Natural killer cell (primary cell): ENCODE data around the gene GTF3C1. TPM values are rescaled to one million over a fixed set of nuclear protein-coding genes. Genes with fewer than 3 reads are reported as not detected.

Source experiments
- ATAC-seq, 3 donors: fragments of 150-1000 bp in 2 of 3; fragments of 200-7000 bp in 1 of 3; cut with Tn5 transposase; 1 replicate in 1 of 3; 2 replicates in 2 of 3; pipeline ENCODE4 v1.10.0; 2021; ENCODE audit warnings: mild to moderate bottlenecking in 2 of 3, moderate library complexity in 2 of 3
- DNase-seq, 2 donors: peaks; one replicate each; pipeline versions ENCODE4 v3.0.0 to v3.0.0-alpha.2; 2013 to 2021; ENCODE audit warnings: mixed read lengths in 1 of 2
- H3K27ac ChIP-seq: one replicate; pipeline ENCODE4 v1.5.1; 2013; ENCODE audit warnings: mild to moderate bottlenecking, low read length
- H3K27me3 ChIP-seq: one replicate; pipeline ENCODE4 v1.6.1; 2013; ENCODE audit warnings: low read length; ENCODE audit not compliant: control insufficient read depth, insufficient read depth
- H3K36me3 ChIP-seq: one replicate; pipeline ENCODE4 v1.6.1; 2013; ENCODE audit warnings: low read length; ENCODE audit not compliant: control insufficient read depth, insufficient read depth
- H3K4me1 ChIP-seq: one replicate; pipeline ENCODE4 v1.6.1; 2013; ENCODE audit warnings: low read length; ENCODE audit not compliant: control insufficient read depth, insufficient read depth
- H3K4me3 ChIP-seq: one replicate; pipeline ENCODE4 v1.5.1; 2013; ENCODE audit warnings: low read length
- H3K9me3 ChIP-seq: one replicate; pipeline ENCODE4 v1.6.1; 2013; ENCODE audit warnings: low read length; ENCODE audit not compliant: control insufficient read depth, insufficient read depth
- H3K27ac Mint-ChIP-seq, 2 donors: one replicate each; pipeline ENCODE4 v1.8.0; 2022; ENCODE audit warnings: mild to moderate bottlenecking in 2 of 2, mixed read lengths in 2 of 2, moderate library complexity in 1 of 2
- H3K27me3 Mint-ChIP-seq, 2 donors: one replicate each; pipeline ENCODE4 v1.8.0; 2022; ENCODE audit warnings: low read depth in 2 of 2, mixed read lengths in 2 of 2
- H3K36me3 Mint-ChIP-seq: one replicate; pipeline ENCODE4 v1.8.0; 2022; ENCODE audit warnings: mixed read lengths
- H3K4me1 Mint-ChIP-seq, 2 donors: one replicate each; pipeline ENCODE4 v1.8.0; 2022; ENCODE audit warnings: mixed read lengths in 2 of 2
- H3K4me3 Mint-ChIP-seq: one replicate; pipeline ENCODE4 v1.8.0; 2022; ENCODE audit warnings: mild to moderate bottlenecking, moderate library complexity, mixed read lengths
- H3K9me3 Mint-ChIP-seq, 2 donors: one replicate each; pipeline ENCODE4 v1.8.0; 2022; ENCODE audit warnings: mixed read lengths in 2 of 2
- WGBS: methylation state at CpG from one replicate; pipeline ENCODE4 v1.1.7; 2013; ENCODE audit warnings: missing lambda C conversion rate; ENCODE audit not compliant: insufficient coverage; 5-methylcytosine and 5-hydroxymethylcytosine counted together
- intact Hi-C: fragments of 100-400 bp; cut with micrococcal nuclease; formaldehyde crosslinking; loops from one replicate; pipeline ENCODE4 v1.14.2; 2022
- total RNA-seq, 4 donors: library from RNA; stranded (reverse); fragments of 120-200 nt in 1 of 4; gene quantifications; one replicate each; pipeline versions ENCODE4 v1.2.3 to v1.2.4, GENCODE V29; 2013 to 2022
- TF ChIP-seq, protein P1 (sequence below): fragments of 200-600 bp; IDR thresholded peaks from one replicate; pipeline ENCODE4 v1.8.0; 2022; ENCODE audit warnings: antibody characterized with exemption

Gene GTF3C1, protein sequence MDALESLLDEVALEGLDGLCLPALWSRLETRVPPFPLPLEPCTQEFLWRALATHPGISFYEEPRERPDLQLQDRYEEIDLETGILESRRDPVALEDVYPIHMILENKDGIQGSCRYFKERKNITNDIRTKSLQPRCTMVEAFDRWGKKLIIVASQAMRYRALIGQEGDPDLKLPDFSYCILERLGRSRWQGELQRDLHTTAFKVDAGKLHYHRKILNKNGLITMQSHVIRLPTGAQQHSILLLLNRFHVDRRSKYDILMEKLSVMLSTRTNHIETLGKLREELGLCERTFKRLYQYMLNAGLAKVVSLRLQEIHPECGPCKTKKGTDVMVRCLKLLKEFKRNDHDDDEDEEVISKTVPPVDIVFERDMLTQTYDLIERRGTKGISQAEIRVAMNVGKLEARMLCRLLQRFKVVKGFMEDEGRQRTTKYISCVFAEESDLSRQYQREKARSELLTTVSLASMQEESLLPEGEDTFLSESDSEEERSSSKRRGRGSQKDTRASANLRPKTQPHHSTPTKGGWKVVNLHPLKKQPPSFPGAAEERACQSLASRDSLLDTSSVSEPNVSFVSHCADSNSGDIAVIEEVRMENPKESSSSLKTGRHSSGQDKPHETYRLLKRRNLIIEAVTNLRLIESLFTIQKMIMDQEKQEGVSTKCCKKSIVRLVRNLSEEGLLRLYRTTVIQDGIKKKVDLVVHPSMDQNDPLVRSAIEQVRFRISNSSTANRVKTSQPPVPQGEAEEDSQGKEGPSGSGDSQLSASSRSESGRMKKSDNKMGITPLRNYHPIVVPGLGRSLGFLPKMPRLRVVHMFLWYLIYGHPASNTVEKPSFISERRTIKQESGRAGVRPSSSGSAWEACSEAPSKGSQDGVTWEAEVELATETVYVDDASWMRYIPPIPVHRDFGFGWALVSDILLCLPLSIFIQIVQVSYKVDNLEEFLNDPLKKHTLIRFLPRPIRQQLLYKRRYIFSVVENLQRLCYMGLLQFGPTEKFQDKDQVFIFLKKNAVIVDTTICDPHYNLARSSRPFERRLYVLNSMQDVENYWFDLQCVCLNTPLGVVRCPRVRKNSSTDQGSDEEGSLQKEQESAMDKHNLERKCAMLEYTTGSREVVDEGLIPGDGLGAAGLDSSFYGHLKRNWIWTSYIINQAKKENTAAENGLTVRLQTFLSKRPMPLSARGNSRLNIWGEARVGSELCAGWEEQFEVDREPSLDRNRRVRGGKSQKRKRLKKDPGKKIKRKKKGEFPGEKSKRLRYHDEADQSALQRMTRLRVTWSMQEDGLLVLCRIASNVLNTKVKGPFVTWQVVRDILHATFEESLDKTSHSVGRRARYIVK (N-terminal part only)
- total RNA-seq = 100 to 1,000 TPM; 111 to 160 (median 125) TPM
- total RNA-seq (2013) = 72.4 TPM

DNA sequence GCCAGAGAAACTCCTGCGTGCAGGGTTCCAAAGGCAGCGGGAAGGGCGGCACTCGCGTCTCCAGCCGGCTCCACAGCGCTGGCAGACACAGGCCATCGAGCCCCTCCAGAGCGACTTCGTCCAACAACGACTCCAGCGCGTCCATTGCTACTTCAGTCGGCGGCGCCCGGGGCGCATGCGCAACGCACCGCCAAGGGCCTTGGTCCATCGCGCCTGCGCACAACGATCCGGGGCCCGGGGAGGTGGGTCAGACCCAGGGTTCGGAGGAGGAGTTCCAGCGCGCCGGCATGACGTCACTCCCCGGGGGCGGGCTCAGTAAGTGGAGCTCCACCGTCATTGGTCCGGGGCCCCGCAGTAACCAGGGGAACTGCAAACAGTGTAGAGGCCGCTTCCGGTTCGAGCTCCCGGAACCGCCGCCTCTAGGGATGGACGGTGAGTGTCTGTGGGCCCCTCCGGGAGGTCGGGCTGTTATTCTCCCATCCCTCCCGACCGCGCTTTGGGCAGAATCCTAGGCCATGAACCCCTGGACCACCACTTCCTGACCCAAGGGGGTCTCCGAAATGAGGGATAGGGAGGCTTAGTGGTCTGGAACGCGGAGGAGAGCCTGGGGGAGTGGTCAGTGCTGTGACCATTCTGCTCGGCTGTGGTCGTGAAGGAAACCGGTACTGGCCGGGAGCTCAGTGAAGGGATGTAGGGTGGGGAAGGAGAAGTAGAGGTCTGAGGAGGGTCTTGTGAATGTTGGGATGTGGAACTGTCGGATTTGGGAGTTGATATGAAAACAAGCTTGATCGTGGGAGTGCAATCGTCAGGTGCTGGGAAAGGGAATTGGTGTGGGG, at the start of gene GTF3C1, which contains the start of gene KATNIP:
GTF3C1 (minus strand) TSS at position 168 of the 836 bp plus-strand sequence; CDS start at position 145, 23 bp downstream.
KATNIP (plus strand) TSS at position 399 of the 836 bp plus-strand sequence; CDS start at position 426, 27 bp downstream.
- Mint-ChIP-seq H3K4me1 (peaks cover 49 to 51% of the 10 kb centered on the region in 2 donors), H3K27ac (peak within 1 kb of the TSS; percentile 99 to 100)
- ATAC-seq = peak; percentile 98 to 100 (median 99)

DNA sequence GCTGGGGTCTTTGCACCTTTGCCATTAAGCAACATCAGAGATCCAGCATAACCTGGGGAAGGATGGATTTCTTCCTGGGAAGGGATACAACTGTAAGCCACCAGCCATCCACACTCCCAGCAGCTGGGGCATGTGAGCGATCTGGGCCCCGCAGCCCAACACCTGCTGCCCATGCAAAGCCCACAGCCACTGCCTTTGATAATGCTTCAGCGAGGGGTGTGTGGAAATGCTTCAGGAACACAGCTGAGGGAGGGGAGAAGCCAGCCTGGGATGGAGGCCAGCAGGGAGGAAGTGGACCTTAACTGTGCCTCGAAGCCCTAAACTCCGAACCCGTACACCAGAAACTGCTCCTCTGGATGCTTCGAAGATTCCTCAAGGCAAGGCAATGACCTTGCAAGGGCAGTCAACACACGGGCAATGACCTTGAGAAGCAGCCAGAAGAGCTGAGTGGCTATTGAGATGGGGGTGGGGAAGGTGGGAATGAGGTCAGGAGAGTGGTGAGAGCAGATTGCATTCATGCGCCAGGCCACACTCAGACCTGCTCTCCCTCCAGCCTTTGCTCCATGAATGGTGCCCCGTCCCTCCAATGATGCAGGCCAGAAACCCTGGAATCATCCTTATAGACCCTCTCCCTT, 49.3 kb upstream of the GTF3C1 start:
- H3K4me1 ChIP-seq = no peaks in the 10 kb centered on the region
- TF ChIP-seq, protein P1, sequence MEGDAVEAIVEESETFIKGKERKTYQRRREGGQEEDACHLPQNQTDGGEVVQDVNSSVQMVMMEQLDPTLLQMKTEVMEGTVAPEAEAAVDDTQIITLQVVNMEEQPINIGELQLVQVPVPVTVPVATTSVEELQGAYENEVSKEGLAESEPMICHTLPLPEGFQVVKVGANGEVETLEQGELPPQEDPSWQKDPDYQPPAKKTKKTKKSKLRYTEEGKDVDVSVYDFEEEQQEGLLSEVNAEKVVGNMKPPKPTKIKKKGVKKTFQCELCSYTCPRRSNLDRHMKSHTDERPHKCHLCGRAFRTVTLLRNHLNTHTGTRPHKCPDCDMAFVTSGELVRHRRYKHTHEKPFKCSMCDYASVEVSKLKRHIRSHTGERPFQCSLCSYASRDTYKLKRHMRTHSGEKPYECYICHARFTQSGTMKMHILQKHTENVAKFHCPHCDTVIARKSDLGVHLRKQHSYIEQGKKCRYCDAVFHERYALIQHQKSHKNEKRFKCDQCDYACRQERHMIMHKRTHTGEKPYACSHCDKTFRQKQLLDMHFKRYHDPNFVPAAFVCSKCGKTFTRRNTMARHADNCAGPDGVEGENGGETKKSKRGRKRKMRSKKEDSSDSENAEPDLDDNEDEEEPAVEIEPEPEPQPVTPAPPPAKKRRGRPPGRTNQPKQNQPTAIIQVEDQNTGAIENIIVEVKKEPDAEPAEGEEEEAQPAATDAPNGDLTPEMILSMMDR = no peak
- 93% methylated on average over 9 of the region's 10 CpGs for WGBS
- no peaks in the 10 kb centered on the region for H3K27me3 ChIP-seq
- no peak overlapping the region for H3K27ac ChIP-seq
- Mint-ChIP-seq H3K27ac (no peak overlapping the region), H3K4me1 (no peaks in the 10 kb centered on the region), H3K4me3 (no peak overlapping the region), H3K9me3 (no peaks in the 10 kb centered on the region), H3K27me3 (no peaks in the 10 kb centered on the region), H3K36me3 (no peaks in the 10 kb centered on the region)
- H3K4me3 ChIP-seq = no peak overlapping the region
- DNase-seq (no peak), ATAC-seq (no peak)
- no peaks in the 10 kb centered on the region for H3K9me3 ChIP-seq
- intact Hi-C loops = no loop called here
- no peaks in the 10 kb centered on the region for H3K36me3 ChIP-seq

More for the DNA sequence above, at the start of gene GTF3C1, which contains the start of gene KATNIP:
- TF ChIP-seq, protein P1 = no peak
- intact Hi-C loops = no loop called here
- peak within 1 kb of the TSS; percentile 99 for H3K4me3 Mint-ChIP-seq
- Histone ChIP-seq H3K36me3 (peaks cover 4% of the 10 kb centered on the region), H3K9me3 (no peaks in the 10 kb centered on the region), H3K4me1 (peaks cover 25% of the 10 kb centered on the region), H3K27me3 (no peaks in the 10 kb centered on the region), H3K4me3 (peak within 1 kb of the TSS; percentile 52), H3K27ac (peak within 1 kb of the TSS; percentile 75)
- H3K36me3 Mint-ChIP-seq = no peaks in the 10 kb centered on the region
- under 1% methylated on average over 57 of the region's 59 CpGs for WGBS
- H3K27me3 Mint-ChIP-seq = no peaks in the 10 kb centered on the region
- DNase-seq = peak; percentile 100
- H3K9me3 Mint-ChIP-seq = no peaks in the 10 kb centered on the region

DNA sequence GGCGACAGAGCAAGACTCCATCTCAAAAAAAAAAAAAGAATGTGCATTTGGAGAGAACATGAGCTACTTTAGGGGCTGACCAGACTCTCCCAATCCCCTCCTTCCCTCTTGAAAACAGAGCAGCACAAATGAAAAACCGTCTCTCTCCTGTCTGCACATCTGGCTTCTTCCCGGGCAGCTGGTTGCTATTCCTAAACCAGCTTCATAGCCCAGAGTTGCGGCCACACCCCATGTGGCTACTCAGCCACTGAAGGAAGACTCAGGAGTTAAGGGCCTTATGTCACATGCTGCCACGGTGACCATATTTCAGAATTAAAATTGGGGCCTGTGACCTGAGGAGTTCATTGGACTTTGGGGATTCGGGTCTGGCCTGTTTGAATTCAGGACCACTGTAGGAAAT, 48.5 kb upstream of the GTF3C1 start:
- Histone ChIP-seq H3K27ac (no peak overlapping the region), H3K4me3 (no peak overlapping the region), H3K9me3 (no peaks in the 10 kb centered on the region), H3K27me3 (no peaks in the 10 kb centered on the region), H3K36me3 (no peaks in the 10 kb centered on the region), H3K4me1 (no peaks in the 10 kb centered on the region)
- 96% methylated on average over 6 of the region's 6 CpGs for WGBS
- no peak for ATAC-seq
- intact Hi-C loops = no loop called here
- no peak overlapping the region for H3K4me3 Mint-ChIP-seq
- DNase-seq = no peak
- no peaks in the 10 kb centered on the region for H3K36me3 Mint-ChIP-seq
- H3K9me3 Mint-ChIP-seq = no peaks in the 10 kb centered on the region
- H3K4me1 Mint-ChIP-seq = no peaks in the 10 kb centered on the region
- H3K27ac Mint-ChIP-seq = no peak overlapping the region
- TF ChIP-seq, protein P1 = no peak
- no peaks in the 10 kb centered on the region for H3K27me3 Mint-ChIP-seq
